ENCODE data around the gene DHRS11.

DHRS11 gene, protein sequence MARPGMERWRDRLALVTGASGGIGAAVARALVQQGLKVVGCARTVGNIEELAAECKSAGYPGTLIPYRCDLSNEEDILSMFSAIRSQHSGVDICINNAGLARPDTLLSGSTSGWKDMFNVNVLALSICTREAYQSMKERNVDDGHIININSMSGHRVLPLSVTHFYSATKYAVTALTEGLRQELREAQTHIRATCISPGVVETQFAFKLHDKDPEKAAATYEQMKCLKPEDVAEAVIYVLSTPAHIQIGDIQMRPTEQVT

DNA sequence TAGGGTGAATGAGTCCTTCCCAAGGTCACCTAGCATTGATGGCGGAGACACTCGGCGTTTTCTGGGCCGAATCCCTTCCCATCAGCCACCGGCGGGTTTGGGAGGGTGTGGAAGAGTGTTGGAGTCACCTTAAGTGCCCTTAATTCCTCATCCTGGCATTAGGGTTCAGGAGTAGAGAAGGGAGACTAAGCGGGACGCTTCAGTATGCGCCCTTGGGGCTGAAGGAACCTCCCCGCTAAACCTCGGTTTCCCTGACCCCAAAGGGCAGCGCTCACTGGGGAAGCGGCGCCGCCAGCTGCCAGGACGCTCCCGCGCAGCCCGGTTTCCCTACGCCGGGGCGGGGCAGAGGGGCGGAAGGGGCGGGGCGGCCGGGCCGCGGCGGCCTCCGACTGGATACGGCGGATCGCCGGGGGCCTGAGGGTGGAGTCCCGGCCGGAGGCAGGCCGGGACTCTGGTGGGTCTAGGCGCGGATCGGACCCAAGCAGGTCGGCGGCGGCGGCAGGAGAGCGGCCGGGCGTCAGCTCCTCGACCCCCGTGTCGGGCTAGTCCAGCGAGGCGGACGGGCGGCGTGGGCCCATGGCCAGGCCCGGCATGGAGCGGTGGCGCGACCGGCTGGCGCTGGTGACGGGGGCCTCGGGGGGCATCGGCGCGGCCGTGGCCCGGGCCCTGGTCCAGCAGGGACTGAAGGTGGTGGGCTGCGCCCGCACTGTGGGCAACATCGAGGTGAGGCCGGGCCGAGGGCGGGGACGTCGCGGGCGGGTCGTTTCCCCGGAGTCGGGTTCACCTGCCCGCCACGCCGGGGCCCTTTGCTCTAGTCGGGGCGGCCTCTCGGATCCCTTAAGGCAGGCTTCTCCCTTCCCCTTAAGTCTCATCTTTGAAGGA lies at the start of gene DHRS11:
Gene DHRS11, plus strand, starts transcription at position 446 of the 882 bp plus-strand sequence. Its CDS starts 131 bp downstream, at position 577.
- Mint-ChIP-seq H3K4me1 (ENCODE audit: low read depth) (peaks cover 21% of the 10 kb centered on the region), H3K4me3 (peak within 1 kb of the TSS; percentile 80), H3K9me3 (no peaks in the 10 kb centered on the region), H3K36me3 (ENCODE audit: low read depth) (peaks cover 31% of the 10 kb centered on the region), H3K27me3 (ENCODE audit: low read depth) (no peaks in the 10 kb centered on the region), H3K27ac (peak within 1 kb of the TSS; percentile 39)
- DNase-seq (ENCODE audit: low spot score), result peak; percentile 80

DNA sequence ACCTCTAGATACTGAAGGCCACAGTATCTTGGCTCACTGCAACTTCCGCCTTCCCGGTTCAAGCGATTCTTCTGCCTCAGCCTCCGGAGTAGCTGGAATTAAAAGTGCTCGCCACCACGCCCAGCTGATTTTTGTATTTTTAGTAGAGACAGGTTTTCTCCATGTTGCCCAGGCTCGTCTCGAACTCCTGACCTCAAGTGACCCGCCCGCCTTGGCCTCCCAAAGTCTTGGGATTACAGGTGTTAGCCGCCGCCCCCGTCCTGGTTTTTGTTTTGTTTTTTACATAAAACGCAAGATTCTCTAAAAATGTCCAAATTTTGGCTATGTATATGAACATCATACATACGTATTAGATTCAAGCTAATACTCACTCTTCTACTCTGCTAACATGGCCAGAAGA lies 48.9 kb upstream of the DHRS11 start:
- DNase-seq (ENCODE audit: low spot score), result no peak
- H3K4me1 Mint-ChIP-seq (ENCODE audit: low read depth), result peaks cover 21% of the 10 kb centered on the region
- no peaks in the 10 kb centered on the region for H3K27me3 Mint-ChIP-seq (ENCODE audit: low read depth)
- peak overlapping the region; percentile 7 for H3K27ac Mint-ChIP-seq
- no peaks in the 10 kb centered on the region for H3K9me3 Mint-ChIP-seq
- no peak overlapping the region for H3K4me3 Mint-ChIP-seq
- H3K36me3 Mint-ChIP-seq (ENCODE audit: low read depth), result peaks cover 34% of the 10 kb centered on the region

DNA sequence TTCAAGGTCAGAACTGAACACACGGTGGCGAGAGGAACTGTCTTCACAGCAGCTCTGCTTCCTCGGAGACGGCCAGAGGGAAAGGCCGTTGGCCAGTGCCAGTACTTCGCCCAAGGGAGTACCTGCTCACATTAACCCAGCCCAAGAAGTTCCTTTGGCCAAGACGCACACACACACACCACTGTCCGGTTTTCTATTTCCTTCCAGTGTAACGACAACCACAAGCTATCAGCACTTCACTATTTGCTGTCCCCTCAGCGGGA lies 47.7 kb upstream of the DHRS11 start:
- no peaks in the 10 kb centered on the region for H3K27me3 Mint-ChIP-seq (ENCODE audit: low read depth)

DNA sequence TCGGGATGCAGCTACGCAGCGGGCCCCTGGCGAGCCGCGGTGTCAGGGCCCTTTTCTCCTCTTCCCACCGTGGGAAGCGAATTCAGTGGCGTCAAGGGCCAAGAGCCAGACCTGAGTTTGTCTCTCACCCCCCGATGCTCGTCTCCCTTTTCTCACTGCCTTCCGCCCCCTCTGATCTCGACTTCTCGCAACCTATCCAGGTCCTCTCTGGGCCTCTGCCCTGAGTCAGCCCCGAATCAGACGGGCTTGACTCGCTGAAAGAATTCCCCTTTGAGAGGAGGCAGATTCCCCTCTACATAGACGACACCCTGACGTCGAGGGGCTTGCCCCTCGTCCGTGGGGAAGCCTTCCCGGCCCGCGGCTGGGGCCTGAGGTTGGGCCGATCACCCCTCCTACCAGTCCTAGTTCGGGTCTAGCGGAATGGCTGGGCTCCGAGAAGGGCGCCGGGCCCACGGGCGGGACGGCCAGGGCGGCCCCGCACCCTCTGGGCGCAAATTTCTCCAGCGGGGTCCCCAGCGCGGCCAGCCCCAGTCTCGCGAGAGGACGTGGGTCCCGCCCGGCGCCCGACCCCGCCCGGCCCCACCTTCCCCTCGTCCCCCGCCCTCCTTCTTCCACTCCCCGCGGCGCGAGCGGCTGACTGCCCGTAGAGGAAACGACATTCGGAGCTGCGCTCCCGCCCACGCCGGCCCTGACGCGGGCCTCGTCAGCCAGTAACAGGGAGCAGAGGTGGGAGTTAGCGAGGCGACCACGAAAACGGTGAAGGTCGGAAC lies 47.2 kb upstream of the DHRS11 start, which contains the start of gene GGNBP2:
Gene GGNBP2, plus strand, starts transcription at position 613 of the 770 bp plus-strand sequence. CDS start 806 bp downstream, outside the sequence.
- Mint-ChIP-seq H3K9me3 (no peaks in the 10 kb centered on the region), H3K4me1 (ENCODE audit: low read depth) (peaks cover 28% of the 10 kb centered on the region), H3K27me3 (ENCODE audit: low read depth) (no peaks in the 10 kb centered on the region), H3K36me3 (ENCODE audit: low read depth) (peaks cover 37% of the 10 kb centered on the region), H3K27ac (peak within 1 kb of the TSS; percentile 98), H3K4me3 (peak within 1 kb of the TSS; percentile 97)
- DNase-seq (ENCODE audit: low spot score), result peak; percentile 90

More for the DNA sequence above, 47.7 kb upstream of the DHRS11 start:
- no peaks in the 10 kb centered on the region for H3K9me3 Mint-ChIP-seq
- H3K36me3 Mint-ChIP-seq (ENCODE audit: low read depth), result peaks cover 37% of the 10 kb centered on the region
- DNase-seq (ENCODE audit: low spot score), result peak; percentile 17
- peak overlapping the region; percentile 96 for H3K4me3 Mint-ChIP-seq
- H3K27ac Mint-ChIP-seq, result peak overlapping the region; percentile 98
- H3K4me1 Mint-ChIP-seq (ENCODE audit: low read depth), result peaks cover 26% of the 10 kb centered on the region

DNA sequence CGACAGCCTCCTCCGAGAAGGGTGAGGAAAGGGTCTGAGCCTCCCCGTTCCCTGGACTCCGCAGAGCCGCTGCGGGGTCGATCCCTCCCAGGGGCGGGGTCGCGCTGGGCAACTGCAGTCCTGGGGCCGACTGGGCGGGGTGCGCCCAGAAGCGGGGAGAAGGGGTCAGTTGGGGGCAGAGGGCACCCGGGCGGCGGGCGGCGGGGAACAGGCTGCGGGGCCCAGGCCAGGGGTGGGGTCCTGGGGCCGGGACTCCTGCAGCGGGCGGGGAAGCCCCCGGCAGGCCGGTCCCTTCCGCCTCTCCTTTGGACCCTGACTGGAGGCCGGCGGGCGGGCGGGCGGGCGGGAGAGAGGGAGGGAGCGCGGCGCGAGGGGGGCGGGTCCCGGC lies 46.6 kb upstream of the DHRS11 start:
- Mint-ChIP-seq H3K27ac (peak overlapping the region; percentile 98), H3K27me3 (ENCODE audit: low read depth) (no peaks in the 10 kb centered on the region), H3K4me3 (peak overlapping the region; percentile 97), H3K4me1 (ENCODE audit: low read depth) (peaks cover 33% of the 10 kb centered on the region), H3K9me3 (no peaks in the 10 kb centered on the region), H3K36me3 (ENCODE audit: low read depth) (peaks cover 39% of the 10 kb centered on the region)
- no peak for DNase-seq (ENCODE audit: low spot score)

DNA sequence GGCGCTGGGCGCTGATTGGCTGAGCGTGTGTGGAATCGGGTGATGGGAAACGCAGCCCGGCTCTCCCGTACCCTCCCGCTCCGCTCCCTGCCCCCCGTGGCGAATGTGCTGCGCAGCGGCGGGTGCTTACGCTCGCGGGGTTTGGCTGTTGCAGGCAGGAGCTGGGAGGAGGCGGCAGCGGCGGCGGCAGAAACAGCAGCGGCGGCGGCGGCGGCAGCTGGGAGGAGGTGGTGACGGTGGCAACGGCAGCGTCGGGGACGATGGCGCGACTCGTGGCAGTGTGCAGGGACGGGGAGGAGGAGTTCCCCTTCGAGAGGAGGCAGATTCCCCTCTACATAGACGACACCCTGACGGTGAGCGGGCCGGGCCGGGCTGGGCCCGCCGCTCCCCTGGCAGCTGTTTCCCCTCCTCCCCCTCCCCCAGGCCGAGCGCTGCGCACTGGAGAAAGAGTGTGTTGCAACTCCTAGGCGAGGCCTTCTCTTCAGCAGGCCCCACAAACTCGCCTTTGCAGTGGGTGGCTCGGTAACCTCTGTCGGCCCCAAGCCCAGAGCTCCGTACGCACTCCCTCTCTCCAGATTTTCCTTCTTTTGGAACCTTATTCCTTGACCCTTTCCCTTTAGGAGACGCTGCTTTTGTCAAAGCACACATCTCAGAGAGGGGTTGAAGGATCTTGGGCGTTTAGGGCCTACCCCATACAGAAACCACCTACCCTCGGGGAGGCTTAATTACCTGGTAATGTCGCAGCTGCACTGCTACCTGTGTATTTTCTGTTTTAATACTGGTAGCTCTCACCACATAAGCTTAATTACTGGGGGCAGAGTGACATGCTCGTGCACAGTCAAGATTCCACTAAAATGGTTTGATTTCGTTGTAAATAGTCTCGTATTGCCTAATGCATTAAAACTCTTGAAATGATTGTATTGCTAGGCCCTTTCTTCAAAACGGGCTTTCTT lies 45.9 kb upstream of the DHRS11 start:
- Mint-ChIP-seq H3K9me3 (no peaks in the 10 kb centered on the region), H3K36me3 (ENCODE audit: low read depth) (peaks cover 44% of the 10 kb centered on the region), H3K27me3 (ENCODE audit: low read depth) (no peaks in the 10 kb centered on the region), H3K27ac (peak overlapping the region; percentile 92), H3K4me3 (peak overlapping the region; percentile 97), H3K4me1 (ENCODE audit: low read depth) (peaks cover 40% of the 10 kb centered on the region)
- DNase-seq (ENCODE audit: low spot score), result peak; percentile 97

DNA sequence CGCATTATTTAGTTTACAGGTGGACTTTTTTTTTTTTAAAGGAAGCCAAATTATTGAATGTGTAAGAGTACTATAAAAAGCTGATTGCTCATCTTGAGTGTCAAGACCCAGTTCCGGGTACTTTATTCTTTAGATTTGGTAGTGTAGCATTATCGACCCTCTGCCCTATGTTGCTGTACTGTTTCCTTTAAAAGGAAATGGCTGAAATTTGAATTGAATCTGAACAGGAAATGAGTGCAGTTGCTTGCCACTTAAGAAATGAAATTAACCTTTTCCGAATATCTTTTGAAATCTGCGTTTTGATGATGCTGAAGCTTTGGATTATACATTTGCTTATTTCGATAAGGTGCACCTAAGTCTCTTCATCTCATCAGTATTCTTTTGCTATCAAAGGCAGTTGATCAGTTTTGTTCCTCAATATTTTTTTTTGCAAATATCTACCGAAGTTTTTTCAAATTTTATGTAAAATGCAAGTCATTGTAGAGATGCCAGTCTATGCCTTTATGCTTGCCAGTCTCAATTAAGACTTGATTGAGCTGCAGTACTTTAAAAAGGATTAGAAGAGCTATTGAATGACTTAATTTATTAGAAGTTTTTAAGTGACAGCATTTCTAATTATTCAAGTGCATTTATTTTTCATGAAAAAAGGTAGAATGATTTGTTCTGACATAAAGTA lies 45.1 kb upstream of the DHRS11 start:
- H3K27ac Mint-ChIP-seq, result peak overlapping the region; percentile 92
- H3K36me3 Mint-ChIP-seq (ENCODE audit: low read depth), result peaks cover 46% of the 10 kb centered on the region
- peak overlapping the region; percentile 97 for H3K4me3 Mint-ChIP-seq
- DNase-seq (ENCODE audit: low spot score), result no peak
- peaks cover 40% of the 10 kb centered on the region for H3K4me1 Mint-ChIP-seq (ENCODE audit: low read depth)
- H3K9me3 Mint-ChIP-seq, result no peaks in the 10 kb centered on the region
- H3K27me3 Mint-ChIP-seq (ENCODE audit: low read depth), result no peaks in the 10 kb centered on the region

DNA sequence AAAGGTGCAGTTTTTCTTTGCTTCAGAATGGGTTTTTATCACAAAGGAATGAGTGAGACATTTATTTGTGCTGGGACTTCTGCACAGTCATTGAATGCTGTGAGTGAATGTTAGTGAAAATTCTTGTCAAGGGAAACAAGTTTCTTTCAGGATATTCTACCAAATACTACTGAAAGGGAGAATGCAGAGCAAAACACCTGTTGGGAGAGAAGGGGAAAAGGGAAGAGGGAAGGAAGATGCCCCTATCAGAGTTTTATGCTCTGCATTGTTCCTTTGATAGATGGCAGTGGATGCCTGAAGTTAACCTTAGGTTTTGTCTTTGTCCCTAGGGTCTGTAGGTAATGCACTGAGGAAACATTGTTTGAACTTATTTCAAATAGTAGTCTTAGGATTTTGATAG lies 43.9 kb upstream of the DHRS11 start:
- no peaks in the 10 kb centered on the region for H3K9me3 Mint-ChIP-seq
- H3K27me3 Mint-ChIP-seq (ENCODE audit: low read depth), result no peaks in the 10 kb centered on the region
- no peak for DNase-seq (ENCODE audit: low spot score)
- H3K36me3 Mint-ChIP-seq (ENCODE audit: low read depth), result peaks cover 51% of the 10 kb centered on the region
- H3K4me3 Mint-ChIP-seq, result peak overlapping the region; percentile 97
- peak overlapping the region; percentile 67 for H3K27ac Mint-ChIP-seq
- peaks cover 40% of the 10 kb centered on the region for H3K4me1 Mint-ChIP-seq (ENCODE audit: low read depth)

DNA sequence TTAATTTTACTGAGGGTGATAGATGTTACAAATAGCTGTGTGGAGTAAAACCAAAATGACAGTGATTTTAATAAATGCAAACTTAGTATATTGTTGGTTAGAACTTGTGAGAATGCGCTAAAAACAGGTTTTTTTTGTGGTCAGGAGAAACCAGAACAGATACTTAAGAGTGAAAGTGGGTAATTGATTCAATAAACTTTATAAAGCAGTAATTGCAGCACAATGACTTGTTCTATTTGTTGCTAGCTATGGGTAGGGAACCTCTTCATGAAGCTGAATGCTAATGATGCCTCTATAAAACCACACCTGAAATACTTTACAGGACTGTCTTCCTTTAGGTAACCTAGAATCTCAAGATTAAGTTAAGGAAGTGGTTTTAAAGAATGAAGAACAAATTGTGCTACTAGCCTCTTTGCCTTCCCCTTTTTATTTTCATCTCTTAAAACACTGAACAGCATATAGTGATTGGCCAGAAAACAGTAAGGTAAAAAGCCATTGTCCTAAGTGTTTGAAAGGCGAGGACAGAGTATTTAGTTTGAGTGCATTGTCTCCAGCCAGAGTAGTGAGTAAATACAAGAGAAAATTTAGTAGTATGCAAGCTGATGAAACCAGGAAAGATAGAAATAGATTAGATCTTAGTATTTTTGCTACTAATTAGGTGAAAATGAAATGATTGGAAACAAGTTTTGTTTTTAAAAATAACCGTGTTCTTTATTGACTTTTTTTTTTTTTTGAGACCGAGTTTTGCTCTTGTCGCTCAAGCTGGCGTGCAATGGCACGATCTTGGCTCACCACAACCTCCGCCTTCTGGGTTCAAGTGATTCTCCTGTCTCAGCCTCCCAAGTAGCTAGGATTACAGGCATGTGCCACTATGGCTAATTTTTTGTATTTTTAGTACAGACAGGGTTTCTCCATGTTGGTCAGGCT lies 40.9 kb upstream of the DHRS11 start:
- Mint-ChIP-seq H3K4me1 (ENCODE audit: low read depth) (peaks cover 49% of the 10 kb centered on the region), H3K27me3 (ENCODE audit: low read depth) (no peaks in the 10 kb centered on the region), H3K4me3 (peak overlapping the region; percentile 75), H3K9me3 (no peaks in the 10 kb centered on the region), H3K36me3 (ENCODE audit: low read depth) (peaks cover 54% of the 10 kb centered on the region), H3K27ac (peak overlapping the region; percentile 83)
- no peak for DNase-seq (ENCODE audit: low spot score)

DNA sequence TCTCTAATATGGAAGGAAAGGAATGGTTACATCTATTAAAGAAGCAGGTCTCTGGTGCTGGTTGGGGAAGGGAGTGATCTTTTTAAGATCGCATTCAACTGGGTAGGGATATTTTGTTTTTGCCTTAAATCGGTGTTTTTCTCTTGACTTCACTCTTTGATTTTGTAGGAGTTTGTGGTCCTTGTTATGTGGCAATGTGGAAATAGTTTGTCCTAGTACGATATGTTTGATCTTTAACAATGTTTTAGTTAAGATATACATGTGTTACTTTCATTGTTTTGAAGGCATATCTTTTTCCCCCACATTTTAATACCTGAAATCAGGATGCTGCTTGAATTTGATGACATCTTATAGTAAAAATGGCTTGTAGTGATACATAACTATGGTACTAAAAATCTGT lies 38.2 kb upstream of the DHRS11 start:
- DNase-seq (ENCODE audit: low spot score), result no peak
- Mint-ChIP-seq H3K9me3 (no peaks in the 10 kb centered on the region), H3K4me1 (ENCODE audit: low read depth) (peaks cover 39% of the 10 kb centered on the region), H3K27me3 (ENCODE audit: low read depth) (no peaks in the 10 kb centered on the region), H3K36me3 (ENCODE audit: low read depth) (peaks cover 49% of the 10 kb centered on the region), H3K27ac (no peak overlapping the region), H3K4me3 (peak overlapping the region; percentile 33)

DNA sequence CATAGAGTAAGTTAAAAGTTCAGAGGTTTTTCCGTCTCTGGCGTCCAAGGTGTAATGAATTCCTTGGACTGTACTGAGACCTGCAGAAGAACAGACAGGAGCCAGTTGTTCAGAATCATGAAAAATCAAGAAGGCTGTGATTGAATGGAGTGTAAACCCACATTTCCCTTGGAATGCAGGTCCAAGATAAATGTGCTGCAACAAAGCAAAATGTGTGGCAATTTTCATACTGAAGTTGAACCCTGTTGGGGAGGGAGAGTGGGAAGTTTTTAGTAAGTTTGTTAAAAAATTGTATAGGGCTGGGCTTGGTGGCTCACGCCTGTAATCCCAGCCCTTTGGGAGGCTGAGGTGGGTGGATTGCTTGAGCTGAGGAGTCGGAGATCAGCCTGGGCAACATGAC lies 25.6 kb upstream of the DHRS11 start:
- H3K36me3 Mint-ChIP-seq (ENCODE audit: low read depth), result peaks cover 52% of the 10 kb centered on the region
- H3K4me3 Mint-ChIP-seq, result no peak overlapping the region
- H3K27ac Mint-ChIP-seq, result no peak overlapping the region

DNA sequence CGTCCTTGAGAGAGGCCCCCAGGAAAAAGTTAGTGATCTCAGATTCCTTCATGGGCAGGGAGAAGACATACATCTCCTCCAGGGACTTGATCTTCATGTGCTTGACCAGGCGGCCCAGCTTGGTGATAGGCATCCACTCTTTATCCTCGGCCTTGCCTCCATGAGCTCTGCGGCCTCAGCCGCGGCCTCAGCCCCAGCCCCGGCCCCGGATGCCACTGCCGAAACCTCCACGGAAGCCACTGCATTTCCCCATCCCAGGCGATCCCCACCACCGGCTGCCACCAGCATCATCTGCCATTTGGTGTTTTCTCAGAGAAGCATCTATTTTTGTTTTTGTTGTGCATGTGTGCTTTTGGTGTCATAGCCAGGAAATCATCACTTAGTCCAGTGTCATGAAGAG lies 16.7 kb upstream of the DHRS11 start:
- Mint-ChIP-seq H3K27ac (no peak overlapping the region), H3K36me3 (ENCODE audit: low read depth) (peaks cover 45% of the 10 kb centered on the region), H3K9me3 (no peaks in the 10 kb centered on the region), H3K27me3 (ENCODE audit: low read depth) (no peaks in the 10 kb centered on the region), H3K4me3 (no peak overlapping the region), H3K4me1 (ENCODE audit: low read depth) (peaks cover 8% of the 10 kb centered on the region)
- DNase-seq (ENCODE audit: low spot score), result no peak

More for the DNA sequence above, 25.6 kb upstream of the DHRS11 start:
- no peak for DNase-seq (ENCODE audit: low spot score)
- peaks cover 2% of the 10 kb centered on the region for H3K4me1 Mint-ChIP-seq (ENCODE audit: low read depth)
- H3K27me3 Mint-ChIP-seq (ENCODE audit: low read depth), result no peaks in the 10 kb centered on the region
- H3K9me3 Mint-ChIP-seq, result no peaks in the 10 kb centered on the region

All from T-helper 2 cell treated with Interferon-gamma antibody and Interleukin-4, amounts not matched to agents 5 μg/mL and 100 μg/mL, for 36 hours (primary cell).